Fibroblast of peridontal ligament (primary cell): ENCODE data around the gene RAD23B.
"Not testable (repeated sequence)": the region's sequence is repeated elsewhere in the genome, so short reads cannot be mapped to it uniquely, and the experiment has no call there.

Experiments
- DNase-seq: peaks from one replicate; pipeline ENCODE4 v3.0.0-alpha.2; 2010; ENCODE audit errors: extremely low read depth

RAD23B gene

GRCh38 chr9:107282759-107283622, at the start of gene RAD23B:
RAD23B (plus strand) TSS chr9:107283279; CDS start chr9:107283630, 351 bp downstream.
- DNase-seq: peak; percentile 98

DNA sequence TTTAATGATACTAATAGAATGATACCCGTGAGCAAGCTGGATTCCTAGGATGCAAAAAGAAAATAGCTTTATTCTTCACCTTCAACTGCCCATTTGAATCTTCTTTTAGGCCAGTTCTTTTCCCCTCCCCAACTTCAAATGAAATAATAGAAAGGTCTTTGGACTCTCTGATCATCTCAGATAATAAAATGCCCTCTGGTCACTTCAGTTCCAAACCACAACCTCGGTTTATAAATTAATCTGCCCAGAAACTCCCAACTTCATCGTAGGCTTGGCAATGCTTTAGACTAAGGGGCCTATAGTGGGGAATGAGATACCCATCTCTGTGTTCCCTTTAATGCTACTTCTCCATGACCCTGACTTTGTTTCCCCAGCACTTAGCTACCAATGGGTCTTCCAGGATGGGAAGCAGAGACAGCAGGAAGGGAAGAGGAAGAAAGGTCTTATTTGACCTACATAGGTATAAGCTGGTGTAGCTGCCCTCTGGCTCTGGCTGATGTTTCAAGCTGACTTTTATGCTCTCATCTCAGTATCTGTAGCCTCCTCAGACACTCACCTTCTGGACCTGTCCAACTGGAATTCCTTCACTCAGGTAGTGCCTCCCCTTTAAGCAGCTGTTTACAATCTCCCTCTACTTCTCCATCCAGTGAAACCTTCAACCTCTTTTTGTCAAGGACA, 47.2 kb upstream of the RAD23B start:
- no peak for DNase-seq

DNA sequence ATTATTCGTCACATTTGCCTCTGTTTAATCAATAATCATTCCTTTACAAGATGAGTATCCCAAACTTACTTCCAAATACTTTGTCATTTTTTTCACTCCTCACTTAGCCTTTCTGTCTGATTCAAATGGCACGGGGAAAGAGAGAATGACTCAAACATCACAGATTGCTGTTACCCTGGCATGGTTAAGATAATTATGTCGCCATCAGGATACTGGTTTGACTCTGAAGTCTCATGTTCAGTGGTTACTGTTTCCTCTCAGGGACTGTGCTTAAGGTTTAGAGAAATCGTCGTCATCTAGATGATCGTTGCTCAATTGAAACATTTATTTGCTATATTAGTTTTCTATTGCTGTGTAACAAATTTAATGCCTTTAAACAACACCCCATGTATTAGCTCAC, 45.2 kb upstream of the RAD23B start:
- DNase-seq: no peak

DNA sequence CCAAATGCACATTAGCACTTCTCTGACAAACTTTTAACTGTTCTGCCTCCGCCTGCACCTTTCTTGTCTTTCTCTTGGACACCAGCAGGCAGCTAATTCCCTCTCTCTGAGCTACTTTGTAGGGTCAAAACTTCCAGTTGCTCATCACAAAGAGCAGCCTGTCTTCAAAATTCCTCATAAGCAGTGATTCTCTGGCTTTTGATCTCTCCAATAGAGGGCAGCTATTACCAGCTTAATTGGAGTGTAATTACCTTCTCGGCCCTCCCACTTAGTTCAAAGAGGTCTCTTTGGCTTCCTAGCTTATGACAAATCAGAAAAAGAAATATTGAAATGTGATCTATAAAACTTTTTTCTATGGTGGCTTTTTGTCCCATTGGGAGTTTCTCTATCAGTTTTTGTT, 43.6 kb upstream of the RAD23B start:
- peak; percentile 60 for DNase-seq

DNA sequence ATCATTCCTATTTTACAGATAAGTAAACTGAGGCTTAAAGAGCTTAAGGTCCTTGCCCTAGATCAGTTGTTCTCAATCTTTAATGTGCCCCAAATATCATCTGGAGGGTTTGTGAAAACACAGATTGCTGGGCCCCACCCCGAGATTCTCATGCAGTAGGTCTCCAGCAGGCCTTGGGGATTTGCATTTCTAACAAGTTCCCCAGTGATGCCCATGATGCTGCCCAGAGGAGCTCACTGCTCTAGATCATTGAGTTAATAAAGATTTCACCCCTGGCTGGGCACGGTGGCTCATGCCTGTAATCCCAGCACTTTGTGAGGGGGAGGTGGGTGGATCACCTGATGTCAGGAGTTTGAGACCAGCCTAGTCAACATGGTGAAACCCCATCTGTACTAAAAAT, 42.8 kb upstream of the RAD23B start:
- DNase-seq: no peak

- peak; percentile 50 for DNase-seq
Measured at GRCh38 chr9:107242073-107243030, 40.7 kb upstream of the RAD23B start.

DNA sequence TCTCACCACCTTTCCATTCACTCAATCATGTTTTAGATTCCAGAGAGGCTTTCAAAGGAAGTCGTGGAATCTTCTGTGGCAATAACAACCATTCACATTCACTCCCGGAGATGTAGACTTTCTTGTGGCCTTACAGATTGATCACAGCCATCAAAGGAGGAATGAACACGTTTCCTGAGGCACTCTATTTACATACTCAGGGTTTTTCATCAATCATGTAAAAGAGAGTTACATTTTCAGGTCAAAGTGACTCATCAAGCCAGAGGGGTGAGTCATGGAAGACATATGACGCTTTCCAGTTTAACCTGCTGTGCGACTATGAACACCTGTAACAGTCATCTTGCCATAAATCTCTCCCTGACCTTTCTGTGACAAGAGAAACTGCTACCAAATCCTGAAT, 39.3 kb upstream of the RAD23B start:
- peak; percentile 29 for DNase-seq

DNA sequence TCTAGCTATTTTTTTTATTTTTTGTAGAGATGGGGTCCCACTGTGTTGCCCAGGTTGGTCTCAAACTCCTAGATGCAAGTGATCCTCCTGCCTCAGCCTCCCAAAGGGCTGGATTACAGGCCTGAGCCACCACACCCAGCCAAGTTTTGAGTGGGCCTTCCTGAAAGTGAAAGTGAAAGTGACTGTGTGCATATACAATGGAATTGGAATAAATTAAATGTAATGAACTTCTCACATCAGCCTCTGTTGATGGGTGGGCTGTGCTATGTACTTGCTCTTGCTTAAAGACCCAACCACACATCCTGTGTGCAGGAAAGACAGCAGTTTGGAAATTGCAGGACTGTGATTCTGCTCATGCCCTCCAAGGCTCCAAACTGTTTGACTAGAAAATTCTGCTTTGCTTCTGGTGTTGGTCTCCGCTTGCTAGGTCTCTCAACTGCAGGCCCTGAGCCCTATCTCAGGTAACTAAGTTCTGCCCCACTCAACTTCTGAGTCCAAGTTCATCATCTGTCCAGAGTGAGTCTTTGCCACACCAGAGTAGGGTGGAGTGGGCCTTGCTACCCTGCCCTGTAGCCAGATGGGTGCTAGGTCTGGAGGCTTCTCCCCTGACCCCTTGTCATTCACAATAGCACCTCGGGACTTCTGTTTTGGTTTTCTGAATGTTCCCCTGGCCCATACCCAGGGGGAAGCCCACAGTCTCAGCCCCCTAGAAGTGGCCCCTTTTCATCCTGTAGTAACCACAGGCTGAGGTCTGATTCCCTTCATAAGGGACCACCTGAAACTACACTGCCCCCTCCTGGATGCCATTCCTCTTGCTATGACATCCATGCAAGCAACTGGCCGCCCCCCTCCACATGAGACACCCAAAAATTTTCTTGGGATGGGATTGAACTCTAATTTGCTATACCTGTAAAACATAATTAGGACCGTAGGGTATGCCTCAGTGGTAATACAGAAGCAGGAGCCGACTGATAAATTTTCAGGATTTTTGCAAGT, 36.5 kb upstream of the RAD23B start:
- no peak for DNase-seq

- DNase-seq: no peak
Measured at GRCh38 chr9:107248714-107249113, 34.4 kb upstream of the RAD23B start.

DNA sequence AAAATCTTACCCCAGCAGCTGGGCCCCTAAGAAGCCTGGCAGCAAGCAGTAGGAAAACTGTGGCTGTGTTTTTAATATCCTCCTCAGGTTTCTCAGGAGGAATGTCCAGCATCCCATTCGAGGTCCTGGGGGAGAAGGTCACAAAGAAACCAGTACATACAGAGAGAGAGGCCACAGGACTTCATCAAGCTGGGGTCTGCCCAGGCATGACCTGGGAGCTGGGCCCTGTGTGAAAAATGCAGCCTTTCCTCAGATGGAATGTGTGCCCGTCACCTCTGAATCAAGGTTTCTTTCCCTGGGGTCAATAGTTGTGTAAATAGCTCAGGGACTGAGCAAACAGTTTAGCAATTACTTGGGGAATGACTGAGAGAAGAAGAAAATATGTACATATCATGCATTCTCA, 33.9 kb upstream of the RAD23B start:
- DNase-seq: peak; percentile 65

GRCh38 chr9:107249665-107250285, 33.3 kb upstream of the RAD23B start:
- DNase-seq: peak; percentile 56

GRCh38 chr9:107251756-107252322, 31.2 kb upstream of the RAD23B start:
- DNase-seq: peak; percentile 96

- DNase-seq: no peak
Measured at GRCh38 chr9:107258919-107259318, 24.2 kb upstream of the RAD23B start.

- not testable (repeated sequence) for DNase-seq
Measured at GRCh38 chr9:107259751-107260313, 23.2 kb upstream of the RAD23B start.

GRCh38 chr9:107260437-107261081, 22.5 kb upstream of the RAD23B start:
- DNase-seq: no peak

- DNase-seq: no peak
Measured at GRCh38 chr9:107261106-107261505, 22.0 kb upstream of the RAD23B start.

DNA sequence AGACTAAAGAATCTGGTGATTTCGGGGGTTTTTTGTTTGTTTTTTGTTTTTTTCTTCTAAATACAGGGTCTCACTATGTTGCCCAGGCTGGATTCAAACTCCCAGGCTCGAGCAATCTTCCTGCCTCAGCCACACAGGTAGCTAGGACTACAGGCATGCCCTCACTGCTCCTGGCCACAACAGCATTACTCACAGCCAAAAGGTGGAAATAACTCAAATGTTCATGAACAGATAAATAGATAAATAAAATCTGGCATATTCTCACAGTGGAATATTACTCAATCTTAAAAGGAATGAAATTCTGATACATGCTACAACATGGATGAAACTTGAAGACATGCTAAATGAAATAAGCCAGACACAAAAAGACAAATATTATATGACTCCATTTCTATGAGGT, 19.8 kb upstream of the RAD23B start:
- no peak for DNase-seq

GRCh38 chr9:107266624-107267368, 16.3 kb upstream of the RAD23B start:
- no peak for DNase-seq
